Stimulated activated naive CD4-positive, alpha-beta T cell treated with Interleukin-2 at 50 U/mL for 16 hours (primary cell): ENCODE data around the gene RGS6.
A peak's percentile ranks its signal among the peaks of the same experiment; 100 is the strongest.

Experiments
- DNase-seq: peaks from one replicate; lab custom pipeline; 2025; lab: John Stamatoyannopoulos, UW

The RGS6 gene

DNA sequence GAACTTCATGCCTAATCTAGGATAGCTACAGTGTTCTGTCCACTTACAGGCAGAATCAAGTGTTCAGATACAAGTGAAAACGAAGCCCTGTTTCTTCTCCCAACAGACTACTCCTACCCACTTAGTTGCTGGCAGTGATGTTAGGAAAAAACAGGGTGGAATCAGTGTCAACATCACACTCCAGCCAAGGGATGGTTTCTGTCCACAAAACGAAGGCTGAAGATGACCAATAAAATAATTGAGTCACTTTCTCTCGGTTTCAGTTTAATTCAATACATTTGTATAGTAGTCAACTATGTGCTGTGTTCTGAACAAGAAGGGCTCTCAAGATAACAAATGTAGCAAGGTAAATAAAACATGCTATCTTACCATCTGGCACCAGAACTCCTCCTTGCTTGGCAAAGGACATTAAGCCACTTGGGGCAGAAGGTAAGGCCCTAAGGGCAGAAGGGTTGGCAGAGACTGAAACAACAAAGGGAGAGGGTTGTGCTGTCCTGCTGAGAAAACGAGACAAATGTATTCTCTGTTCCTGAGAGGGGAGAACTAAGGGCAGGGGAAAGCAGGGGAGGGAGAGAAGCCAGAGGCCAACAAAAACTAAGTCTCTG is 568.1 kb downstream of the RGS6 start:
- DNase-seq, result no peak

DNA sequence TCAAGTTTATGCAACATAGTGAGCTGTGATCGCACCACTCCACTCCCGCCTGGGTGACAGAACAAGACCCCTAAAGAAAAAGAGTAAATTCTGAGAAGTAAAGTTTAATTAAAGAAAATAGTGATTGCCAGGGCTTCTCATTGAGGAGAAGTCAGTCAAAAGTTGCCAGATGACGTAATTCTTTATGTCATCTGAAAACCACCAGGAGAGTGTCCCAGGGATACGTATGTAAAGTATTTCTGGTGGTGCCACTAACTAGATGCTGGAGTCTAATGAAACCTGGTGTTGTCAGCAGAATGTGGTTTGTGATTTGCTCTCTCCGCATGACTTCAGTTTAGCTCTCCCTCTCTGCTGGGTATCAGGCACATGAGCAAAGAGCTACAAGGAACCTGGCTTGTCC is 569.2 kb downstream of the RGS6 start:
- DNase-seq, result no peak

DNA sequence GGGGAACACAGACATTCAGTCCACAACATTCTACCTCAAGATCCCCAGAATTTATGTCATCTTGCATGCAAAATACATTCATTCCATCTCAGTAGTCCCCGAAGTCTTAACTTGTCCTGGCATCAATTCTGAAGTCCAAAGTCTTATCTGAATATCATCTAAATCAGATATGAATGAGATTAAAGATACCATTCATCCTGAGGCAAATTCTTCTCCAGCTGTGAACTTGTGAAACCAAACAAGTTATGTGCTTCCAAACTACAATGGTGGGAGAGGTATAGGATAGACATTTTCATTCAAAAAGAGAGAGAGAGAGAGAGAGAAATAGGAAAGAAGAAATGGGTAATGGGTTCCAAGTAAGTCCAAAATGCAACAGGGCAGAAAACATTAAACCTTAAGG is 571.0 kb downstream of the RGS6 start:
- DNase-seq, result no peak

DNA sequence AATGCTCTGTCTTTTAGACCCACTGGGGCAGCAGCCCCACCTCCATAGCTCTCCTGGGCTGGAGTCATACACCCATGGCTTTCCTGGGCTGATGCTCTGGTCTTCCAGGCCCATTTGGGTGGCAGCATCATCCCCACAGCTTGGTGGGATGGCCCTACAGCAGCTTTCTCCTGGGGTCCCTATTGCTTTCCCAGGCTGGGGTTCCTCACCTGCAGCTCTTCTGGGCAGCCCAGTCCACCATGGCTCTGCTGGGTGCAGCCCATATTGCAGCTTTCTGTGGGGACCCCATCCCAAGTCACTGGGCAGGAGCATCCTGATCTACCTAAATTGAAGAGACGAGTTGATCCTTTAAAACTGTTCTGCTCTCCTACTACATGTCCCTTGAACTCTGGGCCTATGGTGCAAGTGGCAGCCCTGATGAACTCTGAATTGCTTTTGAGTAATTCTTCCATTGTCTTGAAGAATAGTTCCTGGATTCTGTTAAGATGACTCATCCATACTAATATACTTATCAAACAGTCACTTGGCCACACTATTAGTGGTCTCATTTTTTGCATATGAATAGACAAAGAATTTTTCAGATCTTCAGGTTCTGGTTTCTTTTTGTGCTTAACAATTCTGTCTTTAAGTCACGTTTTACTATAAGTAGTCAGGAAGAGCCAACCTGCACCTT is 571.6 kb downstream of the RGS6 start:
- no peak for DNase-seq

DNA sequence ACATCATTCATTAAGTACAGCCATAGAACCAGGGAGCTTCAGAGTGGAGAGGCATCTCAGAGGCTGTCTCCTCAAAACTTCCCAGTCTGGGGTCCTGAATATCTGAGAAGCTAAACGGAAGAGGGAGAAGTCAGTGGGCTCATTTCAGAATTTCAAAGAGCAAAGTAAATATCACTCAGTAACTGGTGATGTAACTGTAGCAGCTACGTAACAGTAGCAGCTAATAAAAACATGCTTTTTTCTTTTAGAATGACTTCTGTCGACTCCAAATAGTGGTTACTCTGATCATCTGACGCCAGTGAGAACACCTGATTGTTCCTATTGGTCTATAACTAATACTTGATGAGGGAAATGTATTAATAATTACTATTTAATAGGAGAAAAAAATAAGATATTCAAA is 578.3 kb downstream of the RGS6 start:
- DNase-seq, result no peak

DNA sequence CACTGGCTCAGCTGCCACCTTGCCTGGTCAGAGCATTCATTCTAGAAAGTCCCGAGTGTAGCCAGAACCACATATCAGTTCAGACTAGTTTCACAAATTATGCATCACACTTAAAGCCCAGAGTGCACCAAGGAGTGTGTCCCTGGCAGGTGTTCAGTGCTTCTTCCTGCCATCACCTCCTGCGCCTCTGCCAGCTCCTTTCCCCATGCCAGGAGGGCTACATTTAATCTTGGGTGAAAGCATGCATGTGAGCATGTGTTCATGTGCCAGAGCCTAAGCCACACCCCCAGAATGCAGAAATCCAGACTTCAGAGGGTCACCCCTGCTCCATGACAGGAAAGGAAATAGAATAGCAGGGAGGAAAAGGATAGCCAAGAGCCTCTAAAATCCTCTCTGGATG is 580.1 kb downstream of the RGS6 start:
- DNase-seq, result no peak

DNA sequence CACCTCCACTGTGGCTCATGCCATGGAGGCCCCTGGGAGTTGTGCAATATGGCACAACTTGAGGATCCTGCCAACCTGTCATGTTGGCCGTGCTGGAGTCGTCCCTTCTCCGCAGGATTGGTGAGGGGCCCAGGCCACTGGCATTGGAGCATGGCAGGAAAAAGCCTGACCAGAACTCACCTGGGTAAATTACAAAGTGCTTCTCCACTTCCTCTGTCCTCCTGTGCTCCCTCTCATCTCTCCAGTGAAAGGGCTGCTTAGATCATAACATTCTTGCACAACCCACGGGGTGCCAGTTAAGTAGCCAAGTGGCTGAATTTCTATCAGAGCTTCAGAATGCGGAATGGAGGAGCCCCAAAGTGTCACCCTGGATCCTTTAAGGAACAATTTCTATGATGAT is 580.7 kb downstream of the RGS6 start:
- no peak for DNase-seq

DNA sequence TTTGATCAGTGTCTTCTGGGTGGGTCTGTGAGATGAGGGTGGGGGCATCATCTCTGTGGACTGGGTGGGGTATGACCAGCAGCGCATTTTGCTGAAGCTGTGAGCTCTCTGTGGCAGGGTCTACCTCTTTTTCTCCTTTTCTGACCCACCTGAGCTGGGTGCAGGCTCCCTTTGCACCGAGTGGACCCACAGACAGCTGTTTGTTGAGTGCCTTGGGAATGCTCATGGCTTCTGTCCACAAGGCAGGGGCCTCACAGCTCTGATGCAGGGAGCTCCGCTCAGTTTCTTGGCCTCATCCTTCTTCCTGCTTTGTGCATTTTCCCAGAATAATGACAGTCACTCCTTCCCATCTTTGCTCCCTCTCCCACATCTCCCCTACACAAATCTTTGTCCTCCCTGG is 581.1 kb downstream of the RGS6 start:
- no peak for DNase-seq

DNA sequence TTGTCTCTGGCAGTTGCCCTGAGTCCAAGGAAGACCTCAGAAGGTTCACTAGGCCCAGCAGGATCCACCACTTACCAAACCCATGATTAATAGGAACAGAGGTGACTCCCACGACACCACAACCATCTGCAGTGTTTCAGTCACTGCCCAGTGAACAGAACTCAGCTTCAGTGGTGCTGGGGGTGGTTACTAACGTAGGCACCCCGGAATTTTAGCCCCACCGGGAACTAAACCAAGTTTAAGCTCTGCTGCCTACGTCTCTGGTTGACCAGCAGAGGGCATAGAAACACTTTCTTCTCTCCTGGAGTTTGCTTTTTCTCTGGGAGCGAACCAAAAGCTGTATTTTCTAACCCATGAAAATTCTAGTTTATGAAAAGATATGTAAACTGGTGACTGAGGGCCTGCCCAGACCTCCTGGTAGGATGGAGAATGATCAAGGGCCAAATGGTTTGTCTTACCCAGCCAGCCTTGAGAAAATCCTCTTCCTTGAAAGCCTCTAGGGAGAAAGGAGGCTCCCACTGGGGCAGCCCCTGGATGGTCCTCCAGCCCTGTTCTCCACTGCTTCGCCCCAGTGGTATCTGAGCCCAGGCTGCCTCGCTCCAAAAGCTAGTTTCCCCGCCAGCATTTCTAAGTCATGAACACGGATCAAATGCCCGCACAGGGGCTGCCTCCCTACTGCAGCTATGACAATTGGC is 581.9 kb downstream of the RGS6 start:
- no peak for DNase-seq

DNA sequence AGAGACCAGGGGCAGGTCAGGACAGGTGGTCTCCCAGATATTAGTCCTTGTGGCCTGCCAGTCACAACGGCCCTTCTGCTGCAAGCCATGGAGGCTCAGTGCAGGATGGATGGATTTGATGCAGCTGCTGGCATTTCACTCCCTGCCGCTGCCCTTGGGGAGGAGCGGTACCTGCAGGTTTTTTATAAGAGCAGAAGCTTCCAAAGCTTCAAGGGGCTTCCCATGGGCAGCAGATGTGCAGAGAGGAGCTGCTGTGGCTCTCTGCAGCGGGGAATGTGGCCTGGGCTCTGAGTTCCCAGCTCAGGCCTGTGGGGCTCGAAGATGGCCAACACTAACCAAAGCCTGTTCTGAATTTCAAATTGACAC is 582.4 kb downstream of the RGS6 start:
- no peak for DNase-seq

DNA sequence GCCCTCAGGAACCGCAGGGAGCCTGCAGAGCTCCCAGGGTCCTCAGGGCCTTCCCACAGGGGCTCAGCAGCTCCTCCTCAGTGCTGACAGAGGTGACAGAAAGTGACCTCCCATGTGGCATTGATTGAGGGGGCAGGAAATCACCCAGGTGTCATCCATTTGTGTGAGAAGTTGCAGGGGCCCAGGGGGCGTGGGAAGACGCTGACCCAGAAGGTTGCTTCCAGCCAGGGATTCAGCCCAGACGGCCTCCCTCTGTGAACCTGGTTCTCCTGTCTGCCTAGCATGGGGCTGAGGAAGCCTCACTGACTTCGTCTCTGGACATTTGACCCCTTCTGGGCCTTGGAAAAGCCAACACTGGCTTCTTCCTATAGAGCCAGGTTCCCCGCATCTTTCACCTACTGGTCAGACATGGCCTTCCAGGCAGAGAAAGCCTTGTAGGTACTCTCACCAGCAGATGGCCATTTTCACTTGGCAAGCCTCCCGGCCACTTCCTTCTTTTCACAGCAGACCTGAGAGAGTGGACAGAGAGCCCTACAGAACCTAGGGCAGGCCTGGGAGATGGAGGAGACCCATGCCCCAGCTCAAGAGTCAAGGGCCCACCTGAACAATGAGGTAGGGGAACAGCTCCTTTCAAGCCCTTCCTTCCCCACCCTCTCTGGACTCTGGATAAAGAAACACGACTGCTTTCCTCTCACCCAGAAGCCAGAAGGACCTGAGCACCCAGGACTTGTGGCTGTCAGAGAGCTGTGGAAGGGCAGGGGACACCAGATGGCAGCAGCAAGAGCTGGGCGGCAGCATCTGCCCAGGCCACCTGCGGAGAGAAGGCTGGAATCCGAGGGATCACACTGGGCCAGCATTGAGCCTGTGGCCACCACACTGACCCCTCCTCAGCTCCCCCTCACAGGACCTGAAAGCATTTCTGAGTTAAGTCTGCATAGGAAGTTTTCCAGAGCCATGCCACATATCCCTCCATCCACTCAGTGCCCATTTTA is 583.8 kb downstream of the RGS6 start:
- DNase-seq, result no peak

DNA sequence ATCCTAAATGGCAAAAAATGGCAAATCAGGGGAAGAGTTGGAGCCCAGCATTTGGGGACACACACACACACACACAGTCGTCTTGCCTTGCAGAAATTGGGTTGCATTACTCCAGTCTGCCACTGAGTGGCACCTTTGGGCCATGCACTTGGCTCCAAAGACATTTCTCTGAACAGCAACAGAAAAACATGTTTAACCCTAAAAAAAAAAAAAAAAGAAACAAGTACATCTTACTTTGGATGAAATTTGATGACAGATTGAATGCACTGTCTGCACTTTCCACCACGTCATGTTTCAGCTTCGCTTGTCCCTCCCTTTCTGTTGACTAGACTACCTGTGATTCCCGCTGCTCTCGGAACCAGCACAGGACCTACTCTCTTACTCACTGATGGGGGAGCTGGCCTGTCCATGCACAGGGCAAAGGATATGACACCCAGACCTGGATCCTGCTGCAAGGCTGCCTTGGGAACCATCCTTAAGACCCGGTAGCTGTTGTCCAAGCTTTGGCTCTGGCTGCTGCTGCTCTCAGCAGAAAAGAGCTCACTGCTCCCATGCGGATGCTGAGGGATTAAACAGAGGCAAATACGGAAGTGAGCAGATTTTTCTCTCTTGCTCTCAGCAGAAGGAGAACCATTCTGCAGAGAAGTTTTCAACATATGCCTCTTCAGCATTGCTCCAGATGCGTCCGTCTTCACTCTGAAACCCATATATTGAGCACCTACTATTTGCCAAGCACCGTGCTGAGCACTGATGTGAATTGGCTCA is 584.9 kb downstream of the RGS6 start:
- DNase-seq, result peak; percentile 62

DNA sequence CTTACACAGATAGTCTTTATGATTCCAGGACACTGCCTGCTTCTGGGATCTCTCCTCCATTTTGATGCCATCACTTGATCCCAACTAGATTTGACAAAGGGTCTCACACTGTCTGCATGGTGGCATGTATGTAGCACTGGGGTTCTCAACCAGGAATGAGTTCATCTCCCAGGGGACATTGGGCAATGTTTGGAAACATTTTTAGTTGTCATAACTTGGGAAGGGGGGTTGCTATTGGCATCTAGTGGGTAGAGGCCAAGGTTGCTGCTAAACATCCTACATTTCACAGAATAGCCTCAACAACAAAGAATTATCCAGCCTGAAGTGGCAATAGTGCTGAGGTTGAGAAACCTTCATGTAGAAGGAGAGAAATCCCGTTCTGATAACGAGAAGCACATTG is 585.5 kb downstream of the RGS6 start:
- DNase-seq, result no peak

DNA sequence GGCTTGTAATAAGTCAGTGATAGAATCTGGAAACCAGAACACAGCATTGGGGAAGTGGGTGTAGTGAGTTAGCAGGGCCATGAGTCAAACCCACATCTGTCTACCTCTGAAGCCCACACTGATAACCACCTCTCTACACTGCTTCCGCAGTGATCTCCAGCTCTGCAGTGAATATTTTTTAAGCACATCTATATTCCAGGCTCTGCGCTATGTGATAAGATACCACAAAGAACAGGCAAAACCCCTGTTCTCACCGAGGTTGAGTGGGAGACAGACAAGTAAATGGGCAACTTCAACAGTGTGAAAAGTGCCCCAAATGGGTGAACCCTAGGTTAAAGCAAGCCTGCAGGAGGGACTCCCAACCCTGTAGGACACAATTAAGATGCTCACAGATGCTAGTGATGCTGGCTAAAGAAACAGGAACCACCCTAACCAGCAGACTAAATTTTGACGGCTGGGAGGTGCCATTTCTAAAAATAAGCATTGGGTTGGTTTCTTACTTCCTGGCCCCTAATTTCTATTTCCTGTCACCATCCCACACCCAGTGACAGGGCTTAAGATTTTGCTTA is 586.7 kb downstream of the RGS6 start:
- peak; percentile 31 for DNase-seq

DNA sequence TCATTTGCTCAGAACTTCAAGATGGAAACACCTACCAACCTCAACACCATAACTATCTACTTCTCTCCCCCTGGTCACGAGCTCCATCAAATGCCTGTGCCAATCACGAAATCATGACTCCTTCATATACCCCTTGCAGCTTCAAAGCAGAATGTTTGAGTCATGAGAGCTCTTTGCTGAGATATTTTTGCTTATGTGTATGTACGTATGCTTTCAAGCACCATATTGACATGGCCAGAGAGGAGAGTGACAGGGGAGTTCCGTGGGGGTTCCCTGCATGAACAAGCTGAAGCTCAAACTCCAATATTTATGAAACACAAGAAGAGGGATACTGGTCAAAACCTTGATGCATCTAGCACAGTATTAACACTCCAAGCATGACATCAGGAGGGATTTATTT is 587.3 kb downstream of the RGS6 start:
- no peak for DNase-seq

DNA sequence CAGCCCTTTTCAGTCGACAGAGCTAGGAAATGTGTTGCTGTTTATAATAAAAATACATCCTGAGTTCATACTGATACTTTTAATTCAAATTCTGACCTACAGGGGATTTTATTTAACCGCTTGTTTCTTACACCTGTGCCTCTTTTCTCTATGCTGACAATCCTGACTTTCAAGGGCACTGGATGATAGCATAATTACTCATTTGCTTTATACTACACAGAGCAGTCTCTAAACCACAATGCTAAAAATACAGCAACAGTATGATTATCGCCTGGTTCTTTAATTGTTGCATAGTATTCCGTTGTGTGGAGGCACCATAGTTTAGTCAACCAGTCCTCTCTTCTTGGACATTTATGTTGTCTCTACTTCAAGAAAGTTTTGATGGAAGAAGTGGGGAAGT is 588.8 kb downstream of the RGS6 start:
- DNase-seq, result no peak

DNA sequence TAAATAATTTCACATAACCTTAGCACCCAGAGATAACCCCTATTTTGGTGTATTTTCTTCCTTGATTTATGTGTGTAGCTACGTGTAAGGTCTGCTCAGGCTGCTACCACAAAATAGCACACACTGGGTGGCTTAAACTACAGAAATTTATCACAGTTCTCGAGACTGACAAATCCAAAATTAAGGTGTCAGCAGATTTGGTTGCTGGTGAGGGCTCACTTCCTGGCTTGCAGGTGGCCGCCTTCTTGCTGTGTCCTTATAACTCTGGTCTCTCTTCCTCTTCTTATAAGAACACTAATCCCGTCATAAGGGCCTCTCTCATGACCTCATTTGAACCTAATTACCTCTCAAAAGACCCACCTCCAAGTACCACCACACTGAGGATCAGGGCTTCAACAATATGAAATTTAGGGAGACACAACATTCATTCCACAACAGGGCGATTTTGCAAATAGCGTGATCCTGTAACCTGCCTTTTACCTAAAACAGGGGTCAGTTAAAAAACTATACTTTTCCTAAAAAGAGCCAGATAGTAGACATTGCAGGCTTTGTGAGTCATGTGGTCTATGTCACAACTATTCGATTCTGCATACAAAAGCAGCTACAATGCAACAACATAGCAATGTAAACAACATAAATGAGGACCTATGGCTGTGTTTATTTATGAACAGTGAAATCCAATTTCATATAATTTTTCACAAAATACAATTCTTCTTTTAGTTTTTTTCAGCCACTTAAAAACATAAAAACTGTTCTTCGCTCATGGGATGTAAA is 589.9 kb downstream of the RGS6 start:
- DNase-seq, result no peak

DNA sequence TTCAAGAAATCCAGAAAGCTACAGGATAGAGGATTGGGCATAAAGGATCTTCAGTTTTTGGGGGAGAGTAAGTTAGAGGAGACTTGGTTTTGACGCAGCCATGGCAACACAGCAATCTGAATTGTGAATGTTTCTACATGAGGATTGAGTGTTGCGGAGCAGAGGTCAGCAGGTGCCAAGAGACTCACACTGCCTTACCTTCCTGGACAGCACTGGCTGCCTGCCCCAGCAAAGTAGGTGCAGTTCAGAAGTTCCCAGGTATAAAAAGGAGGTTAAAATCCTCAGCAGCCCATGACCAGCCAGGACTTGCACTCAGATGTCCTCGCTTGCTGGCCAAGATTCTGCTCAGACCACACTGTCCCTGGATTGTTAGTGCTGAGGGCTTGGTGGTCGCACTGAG is 590.6 kb downstream of the RGS6 start:
- DNase-seq, result no peak

DNA sequence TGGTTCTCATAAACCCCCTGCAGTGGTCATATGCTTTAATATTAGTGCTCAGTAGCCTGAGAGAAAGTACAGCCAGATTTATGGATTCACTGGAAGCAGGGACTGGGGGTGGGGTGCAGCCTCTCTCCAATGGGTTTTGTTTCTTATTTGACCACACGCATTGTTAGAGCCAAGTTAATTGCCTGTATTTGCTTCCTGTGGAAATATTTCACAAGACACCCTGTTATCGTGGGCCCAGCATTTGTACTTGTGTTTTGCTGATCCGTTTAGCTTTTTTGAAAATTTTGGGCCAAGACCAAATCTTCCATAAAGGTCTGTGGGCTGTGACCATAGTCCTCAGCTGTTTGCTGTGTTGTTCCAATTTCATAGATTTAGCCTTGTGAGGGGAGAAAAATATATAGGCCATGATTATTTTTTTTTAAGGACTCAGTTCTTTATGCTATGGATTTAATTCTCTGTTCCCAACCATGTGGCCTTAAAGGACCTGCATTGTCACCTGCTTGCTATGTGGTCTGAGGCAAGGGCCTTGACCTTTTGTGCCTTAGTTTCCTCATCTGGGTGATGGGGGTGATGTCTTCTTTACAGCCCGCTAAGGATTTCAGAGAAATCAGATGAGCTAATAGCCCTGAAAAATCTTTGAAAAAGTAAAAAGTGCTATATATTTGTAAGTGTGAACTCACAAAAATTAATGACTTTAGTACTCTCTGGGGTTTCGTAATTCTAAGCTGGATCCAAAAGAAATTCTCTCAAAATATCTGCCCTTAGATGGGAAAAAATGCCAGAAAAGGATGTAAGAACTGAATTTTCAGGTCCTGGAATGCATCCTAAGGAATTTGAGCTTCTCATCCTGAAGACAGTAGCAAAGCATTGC is 591.4 kb downstream of the RGS6 start:
- no peak for DNase-seq

DNA sequence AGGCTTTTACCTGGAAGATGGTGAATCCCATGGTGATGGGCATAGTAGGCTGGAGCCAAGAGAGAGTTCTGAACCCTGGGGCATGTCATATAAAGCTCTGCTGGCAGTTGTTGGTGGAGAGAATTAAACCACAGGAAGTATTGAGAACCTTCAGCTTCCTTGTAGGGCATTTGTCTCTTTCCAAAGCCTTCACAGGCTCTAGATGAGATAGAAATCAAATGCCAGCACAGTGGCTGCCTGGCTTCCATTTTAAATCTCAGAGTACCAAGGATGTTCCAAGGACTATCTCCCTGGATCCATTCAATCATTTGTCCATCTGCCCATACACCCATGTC is 592.0 kb downstream of the RGS6 start:
- no peak for DNase-seq
